ENCODE results near the gene SLC15A2. TPM values are rescaled to one million over a fixed set of nuclear protein-coding genes. Genes with fewer than 3 reads are reported as not detected.
"Not testable (repeated sequence)": the region's sequence is repeated elsewhere in the genome, so short reads cannot be mapped to it uniquely, and the experiment has no call there.

SLC15A2 gene, protein sequence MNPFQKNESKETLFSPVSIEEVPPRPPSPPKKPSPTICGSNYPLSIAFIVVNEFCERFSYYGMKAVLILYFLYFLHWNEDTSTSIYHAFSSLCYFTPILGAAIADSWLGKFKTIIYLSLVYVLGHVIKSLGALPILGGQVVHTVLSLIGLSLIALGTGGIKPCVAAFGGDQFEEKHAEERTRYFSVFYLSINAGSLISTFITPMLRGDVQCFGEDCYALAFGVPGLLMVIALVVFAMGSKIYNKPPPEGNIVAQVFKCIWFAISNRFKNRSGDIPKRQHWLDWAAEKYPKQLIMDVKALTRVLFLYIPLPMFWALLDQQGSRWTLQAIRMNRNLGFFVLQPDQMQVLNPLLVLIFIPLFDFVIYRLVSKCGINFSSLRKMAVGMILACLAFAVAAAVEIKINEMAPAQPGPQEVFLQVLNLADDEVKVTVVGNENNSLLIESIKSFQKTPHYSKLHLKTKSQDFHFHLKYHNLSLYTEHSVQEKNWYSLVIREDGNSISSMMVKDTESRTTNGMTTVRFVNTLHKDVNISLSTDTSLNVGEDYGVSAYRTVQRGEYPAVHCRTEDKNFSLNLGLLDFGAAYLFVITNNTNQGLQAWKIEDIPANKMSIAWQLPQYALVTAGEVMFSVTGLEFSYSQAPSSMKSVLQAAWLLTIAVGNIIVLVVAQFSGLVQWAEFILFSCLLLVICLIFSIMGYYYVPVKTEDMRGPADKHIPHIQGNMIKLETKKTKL
- polyA plus RNA-seq (ENCODE audit: insufficient read length in 3 of 3) = 10 to 100 TPM in 2 of 3 donors, 1 to 10 TPM in 1; 8.3 to 22.0 (median 15.8) TPM
- long read RNA-seq, donor 1 = 0 reads
- long read RNA-seq, donor 2, partial matches to known transcripts = 0 of 3 reads
- long read RNA-seq, donor 2, other reads (novel, unspliced or antisense) = 0 of 3 reads
- long read RNA-seq, donor 3, partial matches to known transcripts = 0 of 1 reads
- long read RNA-seq, donor 3, other reads (novel, unspliced or antisense) = 0 of 1 reads
- long read RNA-seq, donor 4, partial matches to known transcripts = 0 of 3 reads
- long read RNA-seq, donor 4, other reads (novel, unspliced or antisense) = 0 of 3 reads
- long read RNA-seq, donor 5 = 0 reads
- long read RNA-seq, donor 6, partial matches to known transcripts = 0 of 4 reads
- long read RNA-seq, donor 6, other reads (novel, unspliced or antisense) = 0 of 4 reads
- long read RNA-seq, donor 7, full-length matches to known transcripts = 2 of 2 reads
- long read RNA-seq, donor 7, partial matches to known transcripts = 0 of 2 reads
- long read RNA-seq, donor 7, other reads (novel, unspliced or antisense) = 0 of 2 reads
- long read RNA-seq, donor 8 = 0 reads
- long read RNA-seq, donor 9, full-length matches to known transcripts = 5 of 12 reads
- long read RNA-seq, donor 9, partial matches to known transcripts = 7 of 12 reads
- long read RNA-seq, donor 9, other reads (novel, unspliced or antisense) = 0 of 12 reads
- long read RNA-seq, donor 10, partial matches to known transcripts = 0 of 3 reads
- long read RNA-seq, donor 10, other reads (novel, unspliced or antisense) = 0 of 3 reads
- long read RNA-seq, donor 11 = 0 reads
- long read RNA-seq, donor 12, partial matches to known transcripts = 0 of 4 reads
- long read RNA-seq, donor 12, other reads (novel, unspliced or antisense) = 0 of 4 reads
- long read RNA-seq, donor 13 = 0 reads
- long read RNA-seq, donor 14 = 0 reads
- long read RNA-seq, donor 15, partial matches to known transcripts = 0 of 2 reads
- long read RNA-seq, donor 15, other reads (novel, unspliced or antisense) = 0 of 2 reads
- long read RNA-seq, donor 16, partial matches to known transcripts = 6 of 10 reads
- long read RNA-seq, donor 16, other reads (novel, unspliced or antisense) = 0 of 10 reads

GRCh38 chr3:121894301-121894990, at the start of gene SLC15A2:
Gene SLC15A2 (plus strand): TSS chr3:121894401. CDS start chr3:121894477, 76 bp downstream.
- no peak for DNase-seq

- DNase-seq = no peak
Observed at GRCh38 chr3:121844892-121845291, 49.3 kb upstream of the SLC15A2 start.

DNA sequence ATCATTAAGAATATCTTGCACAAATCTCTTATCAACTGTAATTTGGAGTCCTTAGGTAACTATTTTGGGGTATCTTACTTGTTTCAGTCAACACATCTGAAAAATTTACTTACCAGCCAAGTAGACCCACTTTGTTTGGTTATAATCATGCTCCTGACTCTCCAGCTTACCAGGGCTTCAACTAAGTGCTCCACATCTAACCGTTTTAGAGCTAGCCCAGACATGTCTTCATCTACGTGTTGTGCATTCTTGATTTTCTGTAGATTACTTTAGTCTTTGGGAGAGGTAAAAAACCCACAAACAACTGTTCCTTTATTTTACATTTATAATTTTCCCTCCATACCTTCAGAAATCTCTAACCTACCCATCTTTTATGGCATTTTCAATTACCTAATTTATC, 41.9 kb upstream of the SLC15A2 start:
- no peak for DNase-seq

DNA sequence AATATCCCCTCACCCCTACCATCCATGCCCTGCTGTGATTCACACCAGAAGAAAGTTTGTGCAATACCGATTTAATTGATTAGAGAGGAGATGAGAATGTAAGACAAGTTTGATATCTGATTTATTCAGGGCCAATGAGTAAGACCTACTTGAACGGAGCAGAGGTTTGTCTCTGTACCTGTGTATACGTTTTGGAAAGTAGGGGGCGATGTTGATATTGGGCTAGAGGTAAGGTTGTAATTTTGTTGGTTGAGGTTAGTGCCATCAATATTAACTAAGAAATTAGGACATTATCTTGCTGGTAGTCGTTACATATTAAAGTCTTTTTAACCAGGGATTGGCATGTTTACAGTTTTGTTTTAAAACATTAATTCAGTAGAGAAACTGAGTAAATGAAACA, 38.6 kb upstream of the SLC15A2 start:
- no peak for DNase-seq

- DNase-seq = not testable (repeated sequence)
Observed at GRCh38 chr3:121857778-121858177, 36.4 kb upstream of the SLC15A2 start.

DNA sequence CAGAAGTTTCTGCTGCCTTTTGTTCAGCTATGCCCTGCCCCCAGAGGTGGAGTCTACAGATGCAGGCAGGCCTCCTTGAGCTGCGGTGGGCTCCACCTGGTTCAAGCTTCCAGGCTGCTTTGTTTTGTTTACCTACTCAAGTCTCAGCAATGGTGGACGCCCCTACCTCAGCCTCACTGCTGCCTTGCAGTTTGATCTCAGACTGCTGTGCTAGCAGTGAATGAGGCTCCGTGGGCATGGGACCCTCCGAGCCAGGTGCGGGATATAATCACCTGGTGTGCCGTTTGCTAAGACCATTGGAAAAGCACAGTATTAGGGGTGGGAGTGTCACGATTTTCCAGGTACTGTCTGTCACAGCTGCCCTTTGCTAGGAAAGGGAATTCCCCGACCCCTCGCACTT, 31.0 kb upstream of the SLC15A2 start:
- DNase-seq = not testable (repeated sequence)

- DNase-seq = no peak
Observed at GRCh38 chr3:121863801-121864200, 30.4 kb upstream of the SLC15A2 start.

DNA sequence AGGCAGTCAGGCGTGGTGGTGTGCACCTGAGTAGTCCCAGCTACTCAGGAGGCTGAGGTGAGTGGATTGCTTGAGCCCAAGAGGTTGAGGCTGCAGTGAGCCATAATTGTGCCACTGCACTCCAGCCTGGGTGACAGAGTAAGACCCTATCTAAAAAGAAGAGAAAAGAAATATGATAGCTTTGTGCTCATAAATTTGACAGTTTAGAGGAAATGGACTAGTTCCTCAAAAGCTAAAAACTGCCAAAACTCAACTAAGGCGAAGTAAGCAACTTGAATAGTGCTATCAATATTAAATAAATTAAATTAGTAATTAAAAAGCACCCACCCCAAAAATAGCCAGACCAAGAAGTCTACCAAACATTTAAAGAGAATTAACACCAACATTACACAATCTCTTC, 24.5 kb upstream of the SLC15A2 start:
- DNase-seq = no peak

DNA sequence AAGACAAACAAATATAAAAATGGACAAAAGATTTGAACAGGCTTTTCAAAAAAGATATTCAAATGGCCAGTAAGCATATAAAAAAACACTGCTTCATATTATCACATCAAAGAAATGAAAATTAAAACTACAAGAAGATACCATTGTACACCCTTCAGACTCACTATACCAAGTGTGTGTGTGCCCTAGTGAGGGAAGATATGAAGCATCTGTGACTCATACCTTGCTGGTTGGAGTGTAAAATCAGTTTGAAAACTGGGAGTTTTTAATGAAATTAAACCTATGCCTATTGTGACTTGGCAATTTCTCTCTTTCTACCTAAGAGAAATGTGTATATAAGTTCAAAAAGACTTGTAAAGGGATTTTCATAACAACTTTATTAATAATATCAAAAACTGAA, 23.5 kb upstream of the SLC15A2 start:
- DNase-seq = no peak

- no peak for DNase-seq
Observed at GRCh38 chr3:121871430-121871829, 22.8 kb upstream of the SLC15A2 start.

DNA sequence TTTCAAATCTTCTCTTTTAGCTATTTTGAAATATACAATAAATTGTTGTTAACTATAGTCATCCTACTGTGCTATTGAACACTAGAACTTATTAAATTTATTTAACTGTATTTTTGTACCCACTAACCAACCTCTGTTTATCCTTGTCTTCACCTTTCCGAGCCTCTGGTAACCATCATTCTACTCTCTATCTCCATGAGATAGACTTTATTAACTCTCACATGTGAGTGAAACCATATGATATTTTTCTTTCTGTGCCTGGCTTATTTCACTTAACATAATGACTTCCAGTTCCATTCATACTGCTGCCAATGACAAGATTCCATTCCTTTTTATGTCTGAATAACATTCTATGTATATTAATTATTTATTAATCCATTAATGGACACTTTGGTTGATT, 15.8 kb upstream of the SLC15A2 start:
- DNase-seq = no peak

DNA sequence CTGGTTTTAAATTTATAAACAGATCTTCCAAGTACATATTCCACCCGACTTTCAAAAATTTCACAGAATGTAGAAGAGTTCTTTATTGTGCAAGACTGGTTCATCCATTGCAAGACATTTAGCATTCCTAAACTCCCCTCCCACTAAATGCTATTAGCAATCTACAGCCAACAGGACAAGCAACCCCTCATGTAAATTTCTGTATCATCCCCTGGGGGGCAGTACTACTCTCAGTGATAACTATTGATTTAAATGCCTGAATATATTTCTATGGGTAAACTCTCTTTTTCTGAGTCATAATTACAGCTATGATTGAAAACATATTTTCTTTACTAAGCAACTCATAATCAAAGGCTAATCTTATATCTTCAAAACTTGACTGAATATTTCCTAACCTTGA, 10.7 kb upstream of the SLC15A2 start:
- DNase-seq = peak; percentile 4

- DNase-seq = no peak
Observed at GRCh38 chr3:121885386-121885785, 8.8 kb upstream of the SLC15A2 start.

GRCh38 chr3:121895121-121895520, 920 bp downstream of the SLC15A2 start:
- no peak for DNase-seq

DNA sequence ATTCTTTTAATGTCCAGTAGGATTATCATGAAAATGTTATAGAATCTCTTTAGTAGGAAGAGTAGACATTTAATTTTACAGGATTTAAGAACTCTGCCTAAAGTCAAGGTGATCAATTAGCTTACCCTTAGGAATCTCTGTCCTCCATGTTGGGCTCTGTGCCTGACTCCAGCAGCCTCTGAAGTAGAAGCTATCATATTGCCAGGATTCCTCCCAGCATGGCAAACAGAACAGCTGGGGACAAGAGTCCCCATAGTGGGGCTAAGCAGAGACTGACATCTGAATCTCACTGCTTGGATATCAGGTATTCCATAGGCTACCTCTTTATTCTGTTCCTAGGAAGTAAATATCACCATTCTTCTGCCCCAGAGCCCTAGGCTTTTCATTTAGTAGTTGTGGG, 1.5 kb downstream of the SLC15A2 start:
- no peak for DNase-seq

DNA sequence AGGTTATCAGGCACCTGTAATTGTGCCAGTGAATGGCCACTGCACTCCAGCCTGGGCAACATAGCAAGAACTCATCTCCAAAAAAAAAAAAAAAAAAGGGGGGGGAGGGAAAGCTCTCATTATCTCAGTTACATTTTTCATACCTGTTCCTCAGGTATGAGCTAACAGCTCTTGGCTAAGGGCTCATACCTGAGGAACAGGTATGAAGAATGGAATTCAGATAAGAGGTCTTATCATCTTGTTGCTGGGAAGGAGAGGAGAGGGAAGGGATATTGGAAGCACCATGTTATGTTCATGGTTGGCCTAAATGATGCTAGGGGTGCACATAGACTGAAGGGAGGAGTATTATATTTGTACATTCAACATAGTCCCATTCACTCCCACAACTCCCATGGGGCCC, 2.6 kb downstream of the SLC15A2 start:
- DNase-seq = no peak

- no peak for DNase-seq
Observed at GRCh38 chr3:121897296-121897695, 3.1 kb downstream of the SLC15A2 start.

GRCh38 chr3:121913305-121913990, 19.2 kb downstream of the SLC15A2 start:
- DNase-seq = no peak
